Measurements from ENCODE around the gene EPAS1. TPM values are rescaled to one million over a fixed set of nuclear protein-coding genes. Genes with fewer than 3 reads are reported as not detected.

Gene EPAS1
- total and polyA plus RNA-seq, 2 of the 8 experiments (the other 6 are each of a cell fraction or from before 2014, with no cell fraction given): 2.0 to 4.9 TPM

DNA sequence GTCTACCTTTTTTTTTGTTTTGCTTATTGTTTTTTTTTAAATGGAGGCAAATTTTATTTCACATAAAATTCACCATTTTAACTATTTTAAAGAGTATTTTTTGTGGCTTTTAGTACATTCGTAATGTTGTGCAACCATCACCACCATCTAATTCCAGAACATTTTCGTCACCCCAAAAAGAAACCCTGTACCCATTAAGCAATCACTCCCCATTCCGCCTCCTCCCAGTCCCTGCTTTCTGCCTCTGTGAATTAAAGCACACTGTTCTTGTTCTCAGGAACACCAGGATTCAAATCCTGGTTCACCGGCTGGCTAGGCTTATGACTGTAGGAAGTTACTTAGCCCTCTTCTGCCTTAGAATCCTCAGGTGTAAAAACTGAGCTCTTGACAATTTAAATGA lies 36.9 kb upstream of the EPAS1 start (continued):
- TF ChIP-seq JUN (IDR thresholded peaks at IDR 0.05; ENCODE audit: low read depth, low read length) (no peak), SAP30 (IDR thresholded peaks at IDR 0.05; ENCODE audit: insufficient read depth, insufficient replicate concordance, low read length) (no peak), KDM1A (IDR thresholded peaks at IDR 0.05; ENCODE audit: borderline replicate concordance, low read length) (no peak), CREB1 (IDR thresholded peaks at IDR 0.05) (no peak), CBX8 (IDR thresholded peaks at IDR 0.05; ENCODE audit: borderline replicate concordance, low read depth, low read length) (no peak), POLR2A (IDR thresholded peaks at IDR 0.05; ENCODE audit: control extremely low read depth in 1 of 2, low read depth in 2 of 2, low read length in 2 of 2) (no peak), TAF1 (IDR thresholded peaks at IDR 0.05; ENCODE audit: low read depth, low read length) (no peak)
- TF ChIP-seq, protein P1, sequence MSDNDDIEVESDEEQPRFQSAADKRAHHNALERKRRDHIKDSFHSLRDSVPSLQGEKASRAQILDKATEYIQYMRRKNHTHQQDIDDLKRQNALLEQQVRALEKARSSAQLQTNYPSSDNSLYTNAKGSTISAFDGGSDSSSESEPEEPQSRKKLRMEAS (IDR thresholded peaks at IDR 0.05): no peak
